ENCODE data around the gene TACC3. TPM values are rescaled to one million over a fixed set of nuclear protein-coding genes. Genes with fewer than 3 reads are reported as not detected.

TACC3 gene
- total and polyA plus RNA-seq, 4 donors, result 8.4 to 42.3 (median 21.8) TPM

GRCh38 chr4:1750381-1751154 is 29.2 kb downstream of the TACC3 start:
- Histone ChIP-seq H3K27me3 (ENCODE audit: control insufficient read depth, insufficient read depth, low read length) (no peaks in the 10 kb centered on the region), H3K27ac (ENCODE audit: low read depth, low read length) (no peak overlapping the region)
- 85% methylated on average over 12 of the region's 18 CpGs for WGBS (ENCODE audit: insufficient coverage)

DNA sequence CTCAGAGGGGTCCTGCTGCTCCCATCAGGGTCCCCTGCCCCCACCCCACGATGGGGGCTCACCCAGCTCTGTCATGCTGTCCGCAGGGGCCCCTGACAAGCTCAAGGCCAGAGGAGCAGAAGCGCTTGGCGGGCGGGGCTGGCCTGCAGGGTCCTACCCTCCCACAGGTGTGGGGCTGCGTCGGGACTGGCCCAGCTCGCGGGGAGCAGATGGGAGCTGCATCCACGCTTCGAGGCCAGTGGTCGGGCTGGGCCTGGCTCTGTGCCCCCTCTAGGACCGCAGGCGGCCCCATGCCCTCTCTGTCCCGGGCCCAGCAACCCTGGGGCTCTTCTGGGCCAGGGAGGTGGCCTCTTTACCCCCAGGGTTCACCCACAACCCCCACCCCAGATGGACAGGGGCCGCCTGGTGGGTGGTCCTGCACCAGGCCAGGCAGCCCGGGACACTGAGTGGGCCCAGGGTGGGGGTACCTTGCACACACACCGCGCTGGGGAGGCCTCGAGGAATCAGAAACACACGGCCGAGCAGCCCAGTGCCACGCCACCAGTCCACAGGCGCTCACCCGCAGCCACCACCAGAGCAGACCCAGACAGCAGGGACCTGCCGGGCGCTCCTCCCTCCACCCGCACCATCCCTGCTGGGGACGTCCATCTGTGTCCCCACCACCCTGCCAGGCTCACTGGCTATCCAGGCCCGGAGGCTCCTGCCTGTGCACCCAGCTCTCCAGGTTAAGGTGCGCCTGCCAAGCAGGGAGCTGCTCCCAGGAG is 30.0 kb downstream of the TACC3 start:
- H3K27me3 ChIP-seq (ENCODE audit: control insufficient read depth, insufficient read depth, low read length), result no peaks in the 10 kb centered on the region
- H3K4me1 ChIP-seq (ENCODE audit: control insufficient read depth, insufficient read depth, low read length), result peaks cover 41% of the 10 kb centered on the region
- no peak overlapping the region for H3K4me3 ChIP-seq (ENCODE audit: low read depth, low read length)
- no peak overlapping the region for H3K27ac ChIP-seq (ENCODE audit: low read depth, low read length)
- no peaks in the 10 kb centered on the region for H3K9me3 ChIP-seq (ENCODE audit: control insufficient read depth, insufficient read depth, low read length)
- peaks cover 10% of the 10 kb centered on the region for H3K36me3 ChIP-seq (ENCODE audit: control insufficient read depth, insufficient read depth, low read length)
- no peak for DNase-seq (ENCODE audit: low read depth in 4 of 6, low spot score in 6 of 6)
- 84% methylated on average over 30 of the region's 31 CpGs for WGBS (ENCODE audit: insufficient coverage)

More at GRCh38 chr4:1750381-1751154, 29.2 kb downstream of the TACC3 start:
- Histone ChIP-seq H3K4me1 (ENCODE audit: control insufficient read depth, insufficient read depth, low read length) (peaks cover 47% of the 10 kb centered on the region), H3K36me3 (ENCODE audit: control insufficient read depth, insufficient read depth, low read length) (peaks cover 16% of the 10 kb centered on the region), H3K4me3 (ENCODE audit: low read depth, low read length) (no peak overlapping the region), H3K9me3 (ENCODE audit: control insufficient read depth, insufficient read depth, low read length) (no peaks in the 10 kb centered on the region)
- no peak for DNase-seq (ENCODE audit: low read depth in 4 of 6, low spot score in 6 of 6)

- Histone ChIP-seq H3K4me3 (ENCODE audit: low read depth, low read length) (no peak overlapping the region), H3K36me3 (ENCODE audit: control insufficient read depth, insufficient read depth, low read length) (peaks cover 4% of the 10 kb centered on the region), H3K9me3 (ENCODE audit: control insufficient read depth, insufficient read depth, low read length) (no peaks in the 10 kb centered on the region), H3K27me3 (ENCODE audit: control insufficient read depth, insufficient read depth, low read length) (no peaks in the 10 kb centered on the region), H3K27ac (ENCODE audit: low read depth, low read length) (no peak overlapping the region), H3K4me1 (ENCODE audit: control insufficient read depth, insufficient read depth, low read length) (peaks cover 35% of the 10 kb centered on the region)
- WGBS (ENCODE audit: insufficient coverage), result 66% methylated on average over 8 of the region's 8 CpGs
- DNase-seq (ENCODE audit: low read depth in 4 of 6, low spot score in 6 of 6), result no peak
These were observed 30.6 kb downstream of the TACC3 start for GRCh38 chr4:1751919-1752283.

- Histone ChIP-seq H3K4me1 (ENCODE audit: control insufficient read depth, insufficient read depth, low read length) (peaks cover 30% of the 10 kb centered on the region), H3K9me3 (ENCODE audit: control insufficient read depth, insufficient read depth, low read length) (no peaks in the 10 kb centered on the region), H3K36me3 (ENCODE audit: control insufficient read depth, insufficient read depth, low read length) (peaks cover 4% of the 10 kb centered on the region), H3K27ac (ENCODE audit: low read depth, low read length) (no peak overlapping the region), H3K4me3 (ENCODE audit: low read depth, low read length) (no peak overlapping the region), H3K27me3 (ENCODE audit: control insufficient read depth, insufficient read depth, low read length) (no peaks in the 10 kb centered on the region)
- WGBS (ENCODE audit: insufficient coverage), result 59% methylated on average over 30 of the region's 35 CpGs
- DNase-seq (ENCODE audit: low read depth in 4 of 6, low spot score in 6 of 6), result no peak
These were observed 31.1 kb downstream of the TACC3 start for GRCh38 chr4:1752284-1753041.

GRCh38 chr4:1753294-1753696 is 32.0 kb downstream of the TACC3 start:
- no peak for DNase-seq (ENCODE audit: low read depth in 4 of 6, low spot score in 6 of 6)
- Histone ChIP-seq H3K27me3 (ENCODE audit: control insufficient read depth, insufficient read depth, low read length) (no peaks in the 10 kb centered on the region), H3K4me1 (ENCODE audit: control insufficient read depth, insufficient read depth, low read length) (peaks cover 25% of the 10 kb centered on the region), H3K36me3 (ENCODE audit: control insufficient read depth, insufficient read depth, low read length) (peaks cover 4% of the 10 kb centered on the region), H3K27ac (ENCODE audit: low read depth, low read length) (no peak overlapping the region), H3K4me3 (ENCODE audit: low read depth, low read length) (no peak overlapping the region), H3K9me3 (ENCODE audit: control insufficient read depth, insufficient read depth, low read length) (no peaks in the 10 kb centered on the region)
- 90% methylated on average over 8 of the region's 10 CpGs for WGBS (ENCODE audit: insufficient coverage)

- Histone ChIP-seq H3K9me3 (ENCODE audit: control insufficient read depth, insufficient read depth, low read length) (no peaks in the 10 kb centered on the region), H3K4me3 (ENCODE audit: low read depth, low read length) (no peak overlapping the region), H3K27ac (ENCODE audit: low read depth, low read length) (no peak overlapping the region), H3K36me3 (ENCODE audit: control insufficient read depth, insufficient read depth, low read length) (peaks cover 8% of the 10 kb centered on the region), H3K27me3 (ENCODE audit: control insufficient read depth, insufficient read depth, low read length) (no peaks in the 10 kb centered on the region), H3K4me1 (ENCODE audit: control insufficient read depth, insufficient read depth, low read length) (peaks cover 20% of the 10 kb centered on the region)
- DNase-seq (ENCODE audit: low read depth in 4 of 6, low spot score in 6 of 6), result no peak
- 85% methylated on average over 15 of the region's 15 CpGs for WGBS (ENCODE audit: insufficient coverage)
These were observed 32.5 kb downstream of the TACC3 start for GRCh38 chr4:1753697-1754311.

- H3K4me1 ChIP-seq (ENCODE audit: control insufficient read depth, insufficient read depth, low read length), result peaks cover 24% of the 10 kb centered on the region
- DNase-seq (ENCODE audit: low read depth in 4 of 6, low spot score in 6 of 6), result no peak
- H3K4me3 ChIP-seq (ENCODE audit: low read depth, low read length), result no peak overlapping the region
- H3K27ac ChIP-seq (ENCODE audit: low read depth, low read length), result no peak overlapping the region
- H3K36me3 ChIP-seq (ENCODE audit: control insufficient read depth, insufficient read depth, low read length), result peaks cover 9% of the 10 kb centered on the region
- H3K27me3 ChIP-seq (ENCODE audit: control insufficient read depth, insufficient read depth, low read length), result no peaks in the 10 kb centered on the region
- WGBS (ENCODE audit: insufficient coverage), result 74% methylated on average over 5 of the region's 5 CpGs
- no peaks in the 10 kb centered on the region for H3K9me3 ChIP-seq (ENCODE audit: control insufficient read depth, insufficient read depth, low read length)
These were observed 33.0 kb downstream of the TACC3 start for GRCh38 chr4:1754336-1754735.

GRCh38 chr4:1755297-1755696 is 34.0 kb downstream of the TACC3 start:
- peaks cover 34% of the 10 kb centered on the region for H3K4me1 ChIP-seq (ENCODE audit: control insufficient read depth, insufficient read depth, low read length)
- no peak overlapping the region for H3K4me3 ChIP-seq (ENCODE audit: low read depth, low read length)

GRCh38 chr4:1756079-1756478 is 34.8 kb downstream of the TACC3 start:
- Histone ChIP-seq H3K27ac (ENCODE audit: low read depth, low read length) (no peak overlapping the region), H3K27me3 (ENCODE audit: control insufficient read depth, insufficient read depth, low read length) (no peaks in the 10 kb centered on the region), H3K9me3 (ENCODE audit: control insufficient read depth, insufficient read depth, low read length) (no peaks in the 10 kb centered on the region), H3K36me3 (ENCODE audit: control insufficient read depth, insufficient read depth, low read length) (peaks cover 13% of the 10 kb centered on the region), H3K4me1 (ENCODE audit: control insufficient read depth, insufficient read depth, low read length) (peaks cover 42% of the 10 kb centered on the region), H3K4me3 (ENCODE audit: low read depth, low read length) (no peak overlapping the region)
- DNase-seq (ENCODE audit: low read depth in 4 of 6, low spot score in 6 of 6), result no peak
- WGBS (ENCODE audit: insufficient coverage), result 72% methylated on average over 16 of the region's 18 CpGs

More at GRCh38 chr4:1755297-1755696, 34.0 kb downstream of the TACC3 start:
- Histone ChIP-seq H3K36me3 (ENCODE audit: control insufficient read depth, insufficient read depth, low read length) (peaks cover 13% of the 10 kb centered on the region), H3K27me3 (ENCODE audit: control insufficient read depth, insufficient read depth, low read length) (no peaks in the 10 kb centered on the region), H3K27ac (ENCODE audit: low read depth, low read length) (no peak overlapping the region), H3K9me3 (ENCODE audit: control insufficient read depth, insufficient read depth, low read length) (no peaks in the 10 kb centered on the region)
- no peak for DNase-seq (ENCODE audit: low read depth in 4 of 6, low spot score in 6 of 6)
- WGBS (ENCODE audit: insufficient coverage), result 84% methylated on average over 14 of the region's 17 CpGs

Data from spinal cord (tissue), 10 donors.